Measurements from ENCODE around the gene CYB5B.

GRCh38 chr16:69386596-69386995, 37.8 kb upstream of the CYB5B start:
- no peak for TF ChIP-seq EZH2 (IDR thresholded peaks at IDR 0.05; ENCODE audit: insufficient read depth, poor library complexity, severe bottlenecking)
- no peak for TF ChIP-seq EZH2phosphoT487 (IDR thresholded peaks at IDR 0.05; ENCODE audit: insufficient read depth, low read depth)
